ENCODE measurements around the gene USP31.

DNA sequence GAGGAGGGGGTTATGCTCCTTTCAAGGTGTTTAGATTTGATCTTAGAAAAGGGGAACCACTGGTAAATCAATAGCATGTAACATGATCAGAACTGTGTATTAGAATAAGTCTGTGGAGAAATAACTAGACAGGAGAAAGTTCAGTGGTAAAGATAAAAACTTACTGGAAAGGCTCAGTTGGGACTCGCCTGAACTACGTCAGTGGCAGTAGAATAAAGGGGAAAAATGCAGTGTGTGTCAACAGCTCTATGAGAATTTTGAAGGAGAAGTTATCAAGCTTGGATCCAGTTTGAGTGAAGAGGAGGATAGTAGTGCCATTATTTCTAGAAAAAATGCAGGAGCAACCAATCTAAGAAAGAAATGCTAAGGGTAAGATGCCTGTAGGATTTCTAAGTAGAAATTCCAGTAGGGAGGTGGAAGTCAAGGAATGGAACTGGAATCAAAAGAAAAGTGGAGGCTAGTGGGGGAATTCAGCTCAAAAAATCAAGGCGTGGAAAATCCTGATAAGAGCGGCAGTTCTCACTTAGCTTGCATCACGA, 48.2 kb downstream of the USP31 start:
- no peak for TF ChIP-seq POLR2A (IDR thresholded peaks at IDR 0.05; ENCODE audit: low read depth, low read length)
- no peak for TF ChIP-seq POLR2AphosphoS5 (IDR thresholded peaks at IDR 0.05; ENCODE audit: low read depth, low read length)
- no peak for TF ChIP-seq TAF1 (IDR thresholded peaks at IDR 0.05; ENCODE audit: borderline replicate concordance, low read depth, low read length)
